GM11168 (cell line): Measurements from ENCODE around the gene OTOA.
"Not testable (repeated sequence)": the region's sequence is repeated elsewhere in the genome, so short reads cannot be mapped to it uniquely, and the experiment has no call there.

ENCODE experiments used
- in situ Hi-C: fragments of 300-500 bp; cut with MboI; formaldehyde crosslinking; loops from one replicate; pipeline ENCODE4 v1.12.0; 2022; ENCODE audit warnings: low sequenced_read_pairs; ENCODE audit not compliant: unreplicated experiment

Gene OTOA

GRCh38 chr16:21773207-21773553, 109.4 kb downstream of the OTOA start:
- in situ Hi-C loops: not testable (repeated sequence)

DNA sequence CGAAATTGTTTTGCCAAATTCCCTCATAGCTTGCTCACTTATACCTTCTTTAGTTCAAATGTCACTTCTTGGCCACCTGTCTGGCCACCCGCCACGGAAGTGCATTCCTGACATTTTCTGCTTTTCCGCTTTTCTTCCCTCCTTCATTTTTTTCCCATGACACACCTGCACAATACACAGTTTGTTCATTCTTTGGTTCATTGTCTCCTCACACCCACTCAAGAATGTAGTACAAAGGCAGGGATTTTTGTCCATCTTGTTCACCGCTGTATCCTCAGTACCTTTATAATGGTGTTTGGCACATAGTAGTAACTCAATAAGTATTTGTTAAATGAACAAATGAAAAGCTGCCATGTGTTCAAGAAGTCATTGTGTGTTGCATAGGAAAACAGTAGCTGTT, 116.8 kb downstream of the OTOA start:
- in situ Hi-C loops: not testable (repeated sequence)

DNA sequence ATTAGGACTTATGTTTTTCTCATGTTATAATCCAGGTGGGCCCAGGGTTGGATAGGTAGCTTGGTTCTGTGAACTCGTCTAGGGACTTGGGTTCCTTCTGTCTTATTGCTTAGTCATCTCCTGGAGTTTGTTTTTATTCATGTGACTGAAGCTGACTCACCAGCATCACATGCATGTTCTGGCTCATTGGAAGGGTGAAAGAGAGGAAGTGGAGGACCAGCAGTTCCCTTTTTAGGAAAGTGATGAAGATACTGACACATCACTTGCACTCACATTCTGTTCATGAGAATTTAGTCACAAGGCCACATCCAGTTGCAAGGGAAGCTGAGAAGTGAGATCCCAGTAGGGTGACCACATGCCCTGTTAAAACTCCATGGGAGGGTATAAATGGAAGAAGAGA, 126.7 kb downstream of the OTOA start:
- in situ Hi-C loops: not testable (repeated sequence)

- in situ Hi-C loops: not testable (repeated sequence)
Observed at GRCh38 chr16:21793310-21793709, 129.5 kb downstream of the OTOA start.

- in situ Hi-C loops: loop anchor here (5.0 kb wide), 1 partner anchor 814 kb away; no protein-coding TSS in a partner anchor
Observed at GRCh38 chr16:21798601-21799000, 134.8 kb downstream of the OTOA start.

GRCh38 chr16:21801538-21802374, 138.0 kb downstream of the OTOA start:
- in situ Hi-C loops: not testable (repeated sequence)

DNA sequence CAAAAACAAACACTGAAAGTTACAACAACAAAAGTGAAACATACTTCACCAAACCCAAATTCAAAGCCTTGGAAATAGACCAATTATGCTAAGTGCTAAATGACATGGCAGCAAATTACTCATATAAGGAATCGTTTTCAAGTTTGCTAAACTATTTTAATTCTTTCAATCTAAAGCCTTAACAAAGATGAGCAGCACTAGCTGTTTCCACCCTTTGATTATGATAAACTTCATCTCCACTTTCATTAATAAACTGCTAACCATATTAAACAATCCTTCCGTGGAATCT, 138.6 kb downstream of the OTOA start:
- in situ Hi-C loops: not testable (repeated sequence)
